ENCODE measurements around the gene PCNX2.

DNA sequence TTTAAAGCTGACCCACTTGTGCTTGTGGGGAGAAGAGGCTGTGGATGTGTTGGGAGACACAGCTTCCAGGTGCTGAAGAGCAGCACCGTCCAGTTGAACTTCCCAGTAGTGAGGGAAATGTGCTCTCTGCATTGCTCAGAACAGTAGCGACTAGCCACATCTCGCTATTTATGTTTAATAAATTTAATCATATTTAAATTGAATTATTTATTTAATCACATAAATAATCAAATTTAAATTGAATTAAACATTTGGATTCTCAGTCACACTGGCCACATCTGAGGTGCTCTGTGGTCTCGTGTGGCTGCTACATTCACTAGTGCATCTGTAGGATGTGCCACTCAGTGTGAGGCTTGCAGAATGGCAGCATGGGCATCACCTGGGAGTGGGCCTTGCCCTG lies 325.0 kb downstream of the PCNX2 start:
- no peak for TF ChIP-seq POLR2A (IDR thresholded peaks at IDR 0.05)
- TF ChIP-seq, protein P1, sequence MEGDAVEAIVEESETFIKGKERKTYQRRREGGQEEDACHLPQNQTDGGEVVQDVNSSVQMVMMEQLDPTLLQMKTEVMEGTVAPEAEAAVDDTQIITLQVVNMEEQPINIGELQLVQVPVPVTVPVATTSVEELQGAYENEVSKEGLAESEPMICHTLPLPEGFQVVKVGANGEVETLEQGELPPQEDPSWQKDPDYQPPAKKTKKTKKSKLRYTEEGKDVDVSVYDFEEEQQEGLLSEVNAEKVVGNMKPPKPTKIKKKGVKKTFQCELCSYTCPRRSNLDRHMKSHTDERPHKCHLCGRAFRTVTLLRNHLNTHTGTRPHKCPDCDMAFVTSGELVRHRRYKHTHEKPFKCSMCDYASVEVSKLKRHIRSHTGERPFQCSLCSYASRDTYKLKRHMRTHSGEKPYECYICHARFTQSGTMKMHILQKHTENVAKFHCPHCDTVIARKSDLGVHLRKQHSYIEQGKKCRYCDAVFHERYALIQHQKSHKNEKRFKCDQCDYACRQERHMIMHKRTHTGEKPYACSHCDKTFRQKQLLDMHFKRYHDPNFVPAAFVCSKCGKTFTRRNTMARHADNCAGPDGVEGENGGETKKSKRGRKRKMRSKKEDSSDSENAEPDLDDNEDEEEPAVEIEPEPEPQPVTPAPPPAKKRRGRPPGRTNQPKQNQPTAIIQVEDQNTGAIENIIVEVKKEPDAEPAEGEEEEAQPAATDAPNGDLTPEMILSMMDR (IDR thresholded peaks at IDR 0.05): no peak

Data from heart left ventricle (tissue), 13 donors.